ENCODE measurements around the gene L3MBTL4. TPM values are rescaled to one million over a fixed set of nuclear protein-coding genes. Genes with fewer than 3 reads are reported as not detected.

Gene L3MBTL4
- total and polyA plus RNA-seq, 9 of the 15 experiments (the other 6 are each of a cell fraction or from before 2014, with no cell fraction given), result not detected

DNA sequence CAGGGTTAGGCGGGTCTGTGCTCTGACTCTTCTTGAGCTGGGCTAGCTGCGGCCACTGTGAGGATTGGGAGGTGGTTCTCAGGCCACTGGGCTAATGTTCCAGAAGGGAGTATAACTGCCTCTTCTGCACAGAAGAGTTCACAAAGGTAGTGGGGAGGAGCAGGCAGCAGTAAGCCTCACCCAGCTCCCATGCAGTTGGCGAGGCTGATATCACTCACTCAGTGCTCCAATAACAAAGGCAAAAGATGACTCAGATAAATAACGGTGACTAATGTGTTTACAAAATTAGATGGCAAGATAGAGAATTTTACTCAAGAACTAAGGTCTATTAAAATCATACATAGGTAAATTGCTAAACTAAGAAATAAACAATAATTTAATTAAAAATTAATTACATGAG, 345.2 kb downstream of the L3MBTL4 start:
- H3K9ac ChIP-seq (ENCODE audit: insufficient read depth in 1 of 2, low read depth in 2 of 2, low read length in 2 of 2), result no peak overlapping the region
- no peaks in the 10 kb centered on the region for H4K20me1 ChIP-seq (replicated peaks; ENCODE audit: control insufficient read depth, insufficient read depth, low read length)
- H3K27ac ChIP-seq (ENCODE audit: extremely low read depth, low read depth, low read length), result no peak overlapping the region
- no peaks in the 10 kb centered on the region for H3K79me2 ChIP-seq (ENCODE audit: control insufficient read depth, insufficient read depth, low read length)
- H3K36me3 ChIP-seq (ENCODE audit: control insufficient read depth, insufficient read depth, low read length), result no peaks in the 10 kb centered on the region
- no peak for FAIRE-seq
- no peaks in the 10 kb centered on the region for H3K9me1 ChIP-seq (ENCODE audit: control insufficient read depth, insufficient read depth, low read length)
- H3K9me3 ChIP-seq (replicated peaks; ENCODE audit: control insufficient read depth, insufficient read depth, low read depth, low read length), result peaks cover 3% of the 10 kb centered on the region; the same call in 1 of the 2 replicates
- no TSS peak for BruUV-seq (replicated peaks)
- WGBS (ENCODE audit: insufficient coverage, low coverage, missing lambda C conversion rate), result 8% methylated on average over 4 of the region's 4 CpGs
- in situ Hi-C loops (cut with MboI) (no loop called here), intact Hi-C loops (cut with micrococcal nuclease) (no loop called here)
- no peak overlapping the region for H3K4me3 ChIP-seq
- no peak overlapping the region for H3K4me2 ChIP-seq (ENCODE audit: insufficient read depth, low read length)
- no peak for ATAC-seq
- CTCF ChIA-PET (ENCODE audit: low intra/inter-chr PET ratio), result no interaction called here
- no peak overlapping the region for H2AFZ ChIP-seq (ENCODE audit: low read depth, low read length)
- no peaks in the 10 kb centered on the region for H3K27me3 ChIP-seq (ENCODE audit: control insufficient read depth in 2 of 2, insufficient read depth in 2 of 2, low read length in 2 of 2)
- no peaks in the 10 kb centered on the region for H3K4me1 ChIP-seq (replicated peaks in 1 of 2; ENCODE audit: control insufficient read depth in 2 of 2, insufficient read depth in 2 of 2, low read length in 2 of 2)
- no peak for DNase-seq (ENCODE audit: extremely low read depth in 1 of 4, low spot score in 3 of 4)
- TF ChIP-seq, protein P1, sequence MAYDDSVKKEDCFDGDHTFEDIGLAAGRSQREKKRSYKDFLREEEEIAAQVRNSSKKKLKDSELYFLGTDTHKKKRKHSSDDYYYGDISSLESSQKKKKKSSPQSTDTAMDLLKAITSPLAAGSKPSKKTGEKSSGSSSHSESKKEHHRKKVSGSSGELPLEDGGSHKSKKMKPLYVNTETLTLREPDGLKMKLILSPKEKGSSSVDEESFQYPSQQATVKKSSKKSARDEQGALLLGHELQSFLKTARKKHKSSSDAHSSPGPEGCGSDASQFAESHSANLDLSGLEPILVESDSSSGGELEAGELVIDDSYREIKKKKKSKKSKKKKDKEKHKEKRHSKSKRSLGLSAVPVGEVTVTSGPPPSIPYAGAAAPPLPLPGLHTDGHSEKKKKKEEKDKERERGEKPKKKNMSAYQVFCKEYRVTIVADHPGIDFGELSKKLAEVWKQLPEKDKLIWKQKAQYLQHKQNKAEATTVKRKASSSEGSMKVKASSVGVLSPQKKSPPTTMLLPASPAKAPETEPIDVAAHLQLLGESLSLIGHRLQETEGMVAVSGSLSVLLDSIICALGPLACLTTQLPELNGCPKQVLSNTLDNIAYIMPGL (CRISPR knock-in tag; IDR thresholded peaks at IDR 0.05), result no peak
- TF ChIP-seq CLOCK (CRISPR knock-in tag; IDR thresholded peaks at IDR 0.05; ENCODE audit: borderline replicate concordance), result no peak
- TF ChIP-seq PRPF4 (IDR thresholded peaks at IDR 0.05; ENCODE audit: insufficient read depth, low read depth, low read length, poor library complexity, severe bottlenecking), result no peak
- TF ChIP-seq DNMT1 (IDR thresholded peaks at IDR 0.05), result no peak
- TF ChIP-seq, protein P2, sequence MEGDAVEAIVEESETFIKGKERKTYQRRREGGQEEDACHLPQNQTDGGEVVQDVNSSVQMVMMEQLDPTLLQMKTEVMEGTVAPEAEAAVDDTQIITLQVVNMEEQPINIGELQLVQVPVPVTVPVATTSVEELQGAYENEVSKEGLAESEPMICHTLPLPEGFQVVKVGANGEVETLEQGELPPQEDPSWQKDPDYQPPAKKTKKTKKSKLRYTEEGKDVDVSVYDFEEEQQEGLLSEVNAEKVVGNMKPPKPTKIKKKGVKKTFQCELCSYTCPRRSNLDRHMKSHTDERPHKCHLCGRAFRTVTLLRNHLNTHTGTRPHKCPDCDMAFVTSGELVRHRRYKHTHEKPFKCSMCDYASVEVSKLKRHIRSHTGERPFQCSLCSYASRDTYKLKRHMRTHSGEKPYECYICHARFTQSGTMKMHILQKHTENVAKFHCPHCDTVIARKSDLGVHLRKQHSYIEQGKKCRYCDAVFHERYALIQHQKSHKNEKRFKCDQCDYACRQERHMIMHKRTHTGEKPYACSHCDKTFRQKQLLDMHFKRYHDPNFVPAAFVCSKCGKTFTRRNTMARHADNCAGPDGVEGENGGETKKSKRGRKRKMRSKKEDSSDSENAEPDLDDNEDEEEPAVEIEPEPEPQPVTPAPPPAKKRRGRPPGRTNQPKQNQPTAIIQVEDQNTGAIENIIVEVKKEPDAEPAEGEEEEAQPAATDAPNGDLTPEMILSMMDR (IDR thresholded peaks at IDR 0.05 in 2 of 3, conservative IDR thresholded peaks at IDR 0.05 in 1 of 3; ENCODE audit: insufficient read depth in 2 of 3, low read depth in 1 of 3, low read length in 3 of 3), result no peak
- TF ChIP-seq SNRNP70 (optimal IDR thresholded peaks at IDR 0.05; ENCODE audit: low read depth, low read length), result no peak
- TF ChIP-seq, protein P3, sequence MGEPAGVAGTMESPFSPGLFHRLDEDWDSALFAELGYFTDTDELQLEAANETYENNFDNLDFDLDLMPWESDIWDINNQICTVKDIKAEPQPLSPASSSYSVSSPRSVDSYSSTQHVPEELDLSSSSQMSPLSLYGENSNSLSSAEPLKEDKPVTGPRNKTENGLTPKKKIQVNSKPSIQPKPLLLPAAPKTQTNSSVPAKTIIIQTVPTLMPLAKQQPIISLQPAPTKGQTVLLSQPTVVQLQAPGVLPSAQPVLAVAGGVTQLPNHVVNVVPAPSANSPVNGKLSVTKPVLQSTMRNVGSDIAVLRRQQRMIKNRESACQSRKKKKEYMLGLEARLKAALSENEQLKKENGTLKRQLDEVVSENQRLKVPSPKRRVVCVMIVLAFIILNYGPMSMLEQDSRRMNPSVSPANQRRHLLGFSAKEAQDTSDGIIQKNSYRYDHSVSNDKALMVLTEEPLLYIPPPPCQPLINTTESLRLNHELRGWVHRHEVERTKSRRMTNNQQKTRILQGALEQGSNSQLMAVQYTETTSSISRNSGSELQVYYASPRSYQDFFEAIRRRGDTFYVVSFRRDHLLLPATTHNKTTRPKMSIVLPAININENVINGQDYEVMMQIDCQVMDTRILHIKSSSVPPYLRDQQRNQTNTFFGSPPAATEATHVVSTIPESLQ (CRISPR knock-in tag; IDR thresholded peaks at IDR 0.05), result no peak
- no peak for TF ChIP-seq ZNF444 (CRISPR knock-in tag; IDR thresholded peaks at IDR 0.05)
- TF ChIP-seq CBX5 (IDR thresholded peaks at IDR 0.05; ENCODE audit: borderline replicate concordance, low read depth), result no peak
- POLR2A ChIA-PET, result interaction anchor here (0.6 kb wide), 1 partner anchor 141 kb away, joined by 3 read pairs; no protein-coding TSS in a partner anchor

Measured in K562 (cell line).